NCI-H1930 (cell line): ENCODE measurements around the gene EZH1.

Source experiments
- DNase-seq, 2 experiments: peaks; one replicate each; lab custom pipeline; 2025; lab: John Stamatoyannopoulos, UW

Gene EZH1

GRCh38 chr17:42682722-42683403, 62.0 kb downstream of the EZH1 start:
- no peak for DNase-seq

GRCh38 chr17:42681976-42682721, 62.7 kb downstream of the EZH1 start, which contains the start of gene CNTNAP1:
CNTNAP1 (plus strand) TSS chr17:42682531; CDS start chr17:42682830, 299 bp downstream.
- DNase-seq, result no peak

GRCh38 chr17:42680331-42680808, 64.5 kb downstream of the EZH1 start:
- peak; percentile 27 to 33 for DNase-seq

- DNase-seq, result peak; percentile 55 to 83
Measured at GRCh38 chr17:42679492-42680330, 65.1 kb downstream of the EZH1 start.

- peak; percentile 17 to 45 for DNase-seq
Measured at GRCh38 chr17:42678951-42679491, 65.8 kb downstream of the EZH1 start.

- peak; percentile 84 to 85 for DNase-seq
Measured at GRCh38 chr17:42677921-42678781, 66.7 kb downstream of the EZH1 start.

- DNase-seq, result peak; percentile 98 to 99
Measured at GRCh38 chr17:42677012-42677857, 67.6 kb downstream of the EZH1 start.

- peak in 1 of 2 experiments; percentile 50 for DNase-seq
Measured at GRCh38 chr17:42676424-42677011, 68.3 kb downstream of the EZH1 start, which contains the start of gene PLEKHH3. PLEKHH3 (minus strand) TSS chr17:42676994; CDS start chr17:42676563, 431 bp downstream.

- no peak for DNase-seq
Measured at GRCh38 chr17:42675965-42676423, 68.8 kb downstream of the EZH1 start.

- no peak for DNase-seq
Measured at GRCh38 chr17:42675348-42675964, 69.4 kb downstream of the EZH1 start.

- no peak for DNase-seq
Measured at GRCh38 chr17:42674755-42675347, 70.0 kb downstream of the EZH1 start.

- DNase-seq, result no peak
Measured at GRCh38 chr17:42673885-42674754, 70.7 kb downstream of the EZH1 start.

GRCh38 chr17:42673266-42673884, 71.5 kb downstream of the EZH1 start:
- DNase-seq, result no peak

GRCh38 chr17:42672038-42672437, 72.8 kb downstream of the EZH1 start:
- DNase-seq, result no peak

- no peak for DNase-seq
Measured at GRCh38 chr17:42670789-42671657, 73.8 kb downstream of the EZH1 start.
